Thyroid gland (tissue), 4 donors: ENCODE data around the gene ACSL6. TPM values are rescaled to one million over a fixed set of nuclear protein-coding genes. Genes with fewer than 3 reads are reported as not detected.

Experiments
- DNase-seq, 2 donors: peaks; one replicate each; pipeline ENCODE4 v3.0.0-alpha.2; 2019
- H3K27ac ChIP-seq, 3 donors: fragments of 200-600 bp; sonication (generic); 1 replicate in 2 of 3; 2 replicates in 1 of 3; pipeline ENCODE4 v1.5.1; 2016 to 2019; ENCODE audit warnings: mild to moderate bottlenecking in 1 of 3, moderate library complexity in 1 of 3
- H3K27me3 ChIP-seq: fragments of 200-600 bp; sonication (generic); one replicate; pipeline ENCODE4 v1.5.1; 2019
- H3K36me3 ChIP-seq, 2 donors: fragments of 200-600 bp; sonication (generic); one replicate each; pipeline ENCODE4 v1.5.1; 2016 to 2019
- H3K4me1 ChIP-seq, 2 donors: fragments of 200-600 bp; sonication (generic); one replicate each; pipeline ENCODE4 v1.5.1; 2017 to 2019
- H3K4me3 ChIP-seq, 3 donors: fragments of 200-600 bp; sonication (generic); replicated peaks in 1 of 3; 1 replicate in 2 of 3; 2 replicates in 1 of 3; pipeline ENCODE4 v1.5.1; 2016; ENCODE audit warnings: mild to moderate bottlenecking in 1 of 3
- H3K9me3 ChIP-seq: fragments of 200-600 bp; sonication (generic); one replicate; pipeline ENCODE4 v1.5.1; 2017
- POLR2A ChIP-seq, 2 donors: fragments of 450-650 bp; IDR thresholded peaks; one replicate each; pipeline ENCODE4 v1.6.1; 2017; ENCODE audit warnings: antibody characterized with exemption in 2 of 2, mild to moderate bottlenecking in 2 of 2, moderate library complexity in 1 of 2
- whole genome bisulfite sequencing, 2 donors: methylation state at CpG; one replicate each; pipeline ENCODE4 v1.1.5; 2017; 5-methylcytosine and 5-hydroxymethylcytosine counted together
- intact Hi-C: fragments of 100-400 bp; cut with DNase I; formaldehyde crosslinking; loops from one replicate; pipeline ENCODE4 v1.15.1; 2023
- total RNA-seq, 4 donors: library from RNA; depleted of rRNA; stranded (reverse); fragments of >200 nt; gene quantifications; one replicate each; pipeline ENCODE4 v1.2.3, GENCODE V29; 2016
- TF ChIP-seq, protein P1 (sequence below), 6 experiments: fragments of 200-600 bp in 3 of 6; fragments of 450-650 bp in 3 of 6; sonication (generic) in 3 of 6; IDR thresholded peaks; one replicate each; pipeline ENCODE4 v1.5.1; 2016 to 2019; ENCODE audit warnings: antibody characterized with exemption in 6 of 6, mild to moderate bottlenecking in 2 of 6, inconsistent platforms in 1 of 6, moderate library complexity in 1 of 6

Gene ACSL6
- total RNA-seq, 4 donors from 2014 or later, result 0.71 to 6.2 (median 1.2) TPM

DNA sequence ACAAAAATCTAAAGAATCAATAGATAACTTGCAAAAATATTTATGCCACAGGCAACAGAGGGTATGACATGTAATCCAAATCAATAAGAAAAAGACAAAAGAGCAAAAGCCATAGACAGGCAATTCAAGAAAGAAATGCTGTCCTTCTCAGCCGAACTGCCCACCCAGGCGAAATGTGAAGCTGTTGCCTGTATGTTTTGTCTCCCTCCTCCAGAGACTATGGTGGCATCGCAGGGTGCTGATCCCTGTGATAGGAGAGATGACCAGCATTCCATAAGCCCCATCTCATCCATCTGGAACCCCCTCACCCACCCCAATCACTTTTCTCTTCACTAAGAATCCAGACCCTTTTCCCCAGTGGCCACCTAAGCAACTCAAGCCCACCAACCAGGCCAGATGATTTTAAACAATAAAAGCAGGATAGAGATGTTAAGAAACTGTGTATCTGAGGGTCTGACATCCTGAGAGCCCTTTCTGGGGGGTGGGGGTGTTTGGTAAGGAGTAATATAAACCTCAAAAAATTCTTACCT is 5.3 kb upstream of the ACSL6 start:
- TF ChIP-seq POLR2A (IDR thresholded peaks at IDR 0.05), result no peak
- TF ChIP-seq, protein P1, sequence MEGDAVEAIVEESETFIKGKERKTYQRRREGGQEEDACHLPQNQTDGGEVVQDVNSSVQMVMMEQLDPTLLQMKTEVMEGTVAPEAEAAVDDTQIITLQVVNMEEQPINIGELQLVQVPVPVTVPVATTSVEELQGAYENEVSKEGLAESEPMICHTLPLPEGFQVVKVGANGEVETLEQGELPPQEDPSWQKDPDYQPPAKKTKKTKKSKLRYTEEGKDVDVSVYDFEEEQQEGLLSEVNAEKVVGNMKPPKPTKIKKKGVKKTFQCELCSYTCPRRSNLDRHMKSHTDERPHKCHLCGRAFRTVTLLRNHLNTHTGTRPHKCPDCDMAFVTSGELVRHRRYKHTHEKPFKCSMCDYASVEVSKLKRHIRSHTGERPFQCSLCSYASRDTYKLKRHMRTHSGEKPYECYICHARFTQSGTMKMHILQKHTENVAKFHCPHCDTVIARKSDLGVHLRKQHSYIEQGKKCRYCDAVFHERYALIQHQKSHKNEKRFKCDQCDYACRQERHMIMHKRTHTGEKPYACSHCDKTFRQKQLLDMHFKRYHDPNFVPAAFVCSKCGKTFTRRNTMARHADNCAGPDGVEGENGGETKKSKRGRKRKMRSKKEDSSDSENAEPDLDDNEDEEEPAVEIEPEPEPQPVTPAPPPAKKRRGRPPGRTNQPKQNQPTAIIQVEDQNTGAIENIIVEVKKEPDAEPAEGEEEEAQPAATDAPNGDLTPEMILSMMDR (IDR thresholded peaks at IDR 0.05), result no peak
- Histone ChIP-seq H3K27me3 (no peaks in the 10 kb centered on the region), H3K27ac (no peak overlapping the region), H3K36me3 (no peaks in the 10 kb centered on the region), H3K4me3 (no peak overlapping the region), H3K4me1 (peaks cover 3% of the 10 kb centered on the region in 2 donors), H3K9me3 (no peaks in the 10 kb centered on the region)
- 72 to 85% methylated on average over 3 of the region's 3 CpGs for WGBS, 2 donors
- DNase-seq, result no peak
- intact Hi-C loops, result loop anchor here (5.0 kb wide), 1 partner anchor 579 kb away; no protein-coding TSS in a partner anchor

DNA sequence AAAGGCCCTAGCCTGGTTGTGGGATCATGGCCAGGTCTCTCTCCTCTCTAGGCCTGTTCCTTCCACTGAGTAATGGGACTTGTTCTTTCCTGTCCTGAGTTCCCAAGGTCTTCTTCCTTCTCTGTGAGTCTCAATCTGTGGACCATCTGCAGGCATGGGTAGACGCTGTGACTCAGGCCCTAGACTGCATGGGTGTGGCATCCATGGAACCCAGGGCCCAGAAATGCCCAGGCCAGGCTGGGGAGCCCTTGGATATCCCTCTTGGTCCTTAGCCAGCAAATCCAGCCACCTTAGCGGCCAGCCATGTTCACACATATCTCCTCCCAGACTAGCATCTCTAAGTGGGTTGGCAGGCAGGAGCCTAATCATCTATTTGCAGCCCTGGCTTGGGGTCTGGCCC is 2.3 kb upstream of the ACSL6 start:
- Histone ChIP-seq H3K36me3 (no peaks in the 10 kb centered on the region), H3K4me1 (peaks cover 9 to 11% of the 10 kb centered on the region in 2 donors), H3K27me3 (no peaks in the 10 kb centered on the region), H3K9me3 (no peaks in the 10 kb centered on the region), H3K4me3 (no peak overlapping the region), H3K27ac (no peak overlapping the region)
- 83 to 95% methylated on average over 2 of the region's 2 CpGs for whole genome bisulfite sequencing, 2 donors
- no peak for DNase-seq
- TF ChIP-seq, protein P1 (IDR thresholded peaks at IDR 0.05), result no peak
- no peak for TF ChIP-seq POLR2A (IDR thresholded peaks at IDR 0.05)
- intact Hi-C loops, result no loop called here

GRCh38 chr5:132013006-132013689 is 1.7 kb upstream of the ACSL6 start:
- intact Hi-C loops, result no loop called here
- Histone ChIP-seq H3K4me1 (peaks cover 9 to 11% of the 10 kb centered on the region in 2 donors), H3K9me3 (no peaks in the 10 kb centered on the region), H3K4me3 (no peak overlapping the region), H3K27ac (no peak overlapping the region), H3K36me3 (no peaks in the 10 kb centered on the region), H3K27me3 (no peaks in the 10 kb centered on the region)
- 80 to 86% methylated on average over 5 of the region's 5 CpGs for WGBS, 2 donors
- TF ChIP-seq, protein P1 (IDR thresholded peaks at IDR 0.05), result no peak
- TF ChIP-seq POLR2A (IDR thresholded peaks at IDR 0.05), result no peak
- no peak for DNase-seq

GRCh38 chr5:132012371-132013005 is 1.0 kb upstream of the ACSL6 start:
- 38 to 44% methylated on average over 7 of the region's 7 CpGs for WGBS, 2 donors
- peak; percentile 24 to 60 for DNase-seq

More at GRCh38 chr5:132012371-132013005, 1.0 kb upstream of the ACSL6 start:
- TF ChIP-seq, protein P1 (IDR thresholded peaks at IDR 0.05), result no peak
- no peak for TF ChIP-seq POLR2A (IDR thresholded peaks at IDR 0.05)
- no peaks in the 10 kb centered on the region for H3K27me3 ChIP-seq
- H3K4me1 ChIP-seq, result peaks cover 9 to 11% of the 10 kb centered on the region in 2 donors
- no peaks in the 10 kb centered on the region for H3K36me3 ChIP-seq
- intact Hi-C loops, result no loop called here
- H3K9me3 ChIP-seq, result no peaks in the 10 kb centered on the region
- no peak overlapping the region for H3K27ac ChIP-seq
- no peak overlapping the region for H3K4me3 ChIP-seq
